ENCODE results near the gene SDHA. TPM values are rescaled to one million over a fixed set of nuclear protein-coding genes. Genes with fewer than 3 reads are reported as not detected.
"Not testable (repeated sequence)": the region's sequence is repeated elsewhere in the genome, so short reads cannot be mapped to it uniquely, and the experiment has no call there.

Gene SDHA
- total RNA-seq, 4 donors from 2014 or later = 67.7 to 95.3 (median 78.3) TPM

GRCh38 chr5:225334-225733, 7.2 kb downstream of the SDHA start:
- peaks cover 0 to 66% (median 39%) of the 10 kb centered on the region in 3 donors for H3K36me3 ChIP-seq

GRCh38 chr5:227375-227774, 9.3 kb downstream of the SDHA start:
- not testable (repeated sequence) for H3K27ac ChIP-seq; H3K27me3 ChIP-seq; H3K9me3 ChIP-seq; H3K4me3 ChIP-seq; DNase-seq (ENCODE audit: low spot score in 2 of 2)
- Histone ChIP-seq H3K36me3 (peaks cover 0 to 86% (median 42%) of the 10 kb centered on the region in 3 donors), H3K4me1 (peaks cover 0 to 16% (median 0%) of the 10 kb centered on the region in 4 donors)
- WGBS, 2 donors = 91 to 96% methylated on average over 7 to 17 of the region's 17 CpGs

More at GRCh38 chr5:225334-225733, 7.2 kb downstream of the SDHA start:
- no peak for DNase-seq (ENCODE audit: low spot score in 2 of 2)
- no peak overlapping the region for H3K4me3 ChIP-seq
- H3K27me3 ChIP-seq = no peaks in the 10 kb centered on the region
- TF ChIP-seq EP300 (IDR thresholded peaks at IDR 0.05) (no peak), CTCF (IDR thresholded peaks at IDR 0.05) (no peak), POLR2A (IDR thresholded peaks at IDR 0.05) (no peak)
- no peaks in the 10 kb centered on the region for H3K9me3 ChIP-seq
- 95 to 97% methylated on average over 13 to 14 of the region's 14 CpGs for WGBS, 2 donors
- H3K4me1 ChIP-seq = peaks cover 0 to 36% (median 7%) of the 10 kb centered on the region in 4 donors
- no peak overlapping the region for H3K27ac ChIP-seq

GRCh38 chr5:228886-229285, 10.8 kb downstream of the SDHA start:
- DNase-seq (ENCODE audit: low spot score in 2 of 2) = no peak
- WGBS, 2 donors = 41 to 50% methylated on average over 3 of the region's 3 CpGs
- H3K27me3 ChIP-seq = no peaks in the 10 kb centered on the region
- no peak for TF ChIP-seq CTCF (IDR thresholded peaks at IDR 0.05)
- no peak for TF ChIP-seq EP300 (IDR thresholded peaks at IDR 0.05)
- TF ChIP-seq POLR2A (IDR thresholded peaks at IDR 0.05) = no peak
- peaks cover 0 to 99% (median 47%) of the 10 kb centered on the region in 3 donors for H3K36me3 ChIP-seq
- H3K4me1 ChIP-seq = peaks cover 0 to under 1% (median 0%) of the 10 kb centered on the region in 4 donors
- no peaks in the 10 kb centered on the region for H3K9me3 ChIP-seq
- H3K27ac ChIP-seq = no peak overlapping the region
- no peak overlapping the region for H3K4me3 ChIP-seq

GRCh38 chr5:230711-231110, 12.6 kb downstream of the SDHA start:
- WGBS, 2 donors = 97 to 100% methylated on average over 12 to 13 of the region's 14 CpGs
- no peaks in the 10 kb centered on the region for H3K27me3 ChIP-seq
- H3K4me1 ChIP-seq = no peaks in the 10 kb centered on the region
- no peak for TF ChIP-seq CTCF (IDR thresholded peaks at IDR 0.05)
- no peak for TF ChIP-seq EP300 (IDR thresholded peaks at IDR 0.05)
- TF ChIP-seq POLR2A (IDR thresholded peaks at IDR 0.05) = no peak
- no peak overlapping the region for H3K27ac ChIP-seq
- H3K4me3 ChIP-seq = no peak overlapping the region
- H3K36me3 ChIP-seq = peaks cover 0 to 99% (median 32%) of the 10 kb centered on the region in 3 donors
- no peaks in the 10 kb centered on the region for H3K9me3 ChIP-seq
- no peak for DNase-seq (ENCODE audit: low spot score in 2 of 2)

- no peaks in the 10 kb centered on the region for H3K27me3 ChIP-seq
- H3K36me3 ChIP-seq = peaks cover 0 to 99% (median 33%) of the 10 kb centered on the region in 3 donors
- no peak overlapping the region for H3K4me3 ChIP-seq
- no peak for TF ChIP-seq CTCF (IDR thresholded peaks at IDR 0.05)
- no peaks in the 10 kb centered on the region for H3K9me3 ChIP-seq
- WGBS, 2 donors = 88 to 89% methylated on average over 13 of the region's 13 CpGs
- no peaks in the 10 kb centered on the region for H3K4me1 ChIP-seq
- no peak overlapping the region for H3K27ac ChIP-seq
- DNase-seq (ENCODE audit: low spot score in 2 of 2) = no peak
These were observed 13.5 kb downstream of the SDHA start for GRCh38 chr5:231661-232060.

- DNase-seq (ENCODE audit: low spot score in 2 of 2); H3K9me3 ChIP-seq; H3K27ac ChIP-seq; H3K4me3 ChIP-seq; H3K27me3 ChIP-seq; H3K4me1 ChIP-seq: not testable (repeated sequence)
- H3K36me3 ChIP-seq = peaks cover 0 to 97% (median 23%) of the 10 kb centered on the region in 3 donors
- WGBS, 2 donors = 95 to 96% methylated on average over 20 of the region's 20 CpGs
These were observed 15.3 kb downstream of the SDHA start for GRCh38 chr5:233426-233825.
